ENCODE results near the gene SC5D.

The SC5D gene, protein sequence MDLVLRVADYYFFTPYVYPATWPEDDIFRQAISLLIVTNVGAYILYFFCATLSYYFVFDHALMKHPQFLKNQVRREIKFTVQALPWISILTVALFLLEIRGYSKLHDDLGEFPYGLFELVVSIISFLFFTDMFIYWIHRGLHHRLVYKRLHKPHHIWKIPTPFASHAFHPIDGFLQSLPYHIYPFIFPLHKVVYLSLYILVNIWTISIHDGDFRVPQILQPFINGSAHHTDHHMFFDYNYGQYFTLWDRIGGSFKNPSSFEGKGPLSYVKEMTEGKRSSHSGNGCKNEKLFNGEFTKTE

DNA sequence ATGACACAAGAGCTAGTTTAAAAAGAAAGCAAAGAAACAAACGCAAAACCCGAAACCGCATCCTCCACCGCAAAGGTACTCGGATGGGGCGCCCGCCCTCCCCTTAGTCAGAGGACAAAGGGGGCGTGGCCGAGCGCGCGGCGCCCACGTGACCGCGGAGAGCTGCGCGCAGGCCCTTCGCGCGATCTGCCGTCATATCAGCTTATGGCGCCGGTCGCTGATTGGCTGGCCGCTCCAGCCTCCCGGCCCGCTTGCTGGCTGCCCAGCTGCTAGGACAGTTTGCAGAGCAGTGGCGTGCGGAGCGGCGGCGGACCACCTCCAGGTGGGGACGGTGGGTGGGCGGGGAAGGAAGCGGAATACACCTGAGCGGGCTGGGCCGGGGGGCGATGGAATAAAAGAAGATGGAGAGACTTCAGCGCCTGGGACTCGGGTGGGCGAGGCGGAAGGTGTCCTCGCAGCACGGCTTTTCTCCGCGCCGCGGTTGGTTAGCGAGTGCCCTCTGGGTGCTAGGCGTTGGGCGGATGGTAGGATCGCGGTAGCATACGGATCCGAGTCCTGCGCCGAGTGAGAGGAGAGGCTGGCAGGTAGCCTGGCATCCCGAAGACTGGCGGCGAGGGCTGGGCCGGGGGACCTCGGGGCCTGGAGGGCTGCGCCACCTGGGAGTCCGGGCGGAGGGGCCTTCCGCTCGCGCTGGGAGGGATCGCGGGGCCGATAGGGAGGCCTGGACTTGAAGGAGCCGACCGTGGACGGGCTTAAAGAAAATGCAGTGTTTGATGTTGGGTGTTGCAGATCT, at the start of gene SC5D:
Gene SC5D, plus strand, starts transcription at position 277 of the 793 bp plus-strand sequence. CDS start 10,605 bp downstream, outside the sequence.
- DNase-seq, result peak; percentile 88 to 89

DNA sequence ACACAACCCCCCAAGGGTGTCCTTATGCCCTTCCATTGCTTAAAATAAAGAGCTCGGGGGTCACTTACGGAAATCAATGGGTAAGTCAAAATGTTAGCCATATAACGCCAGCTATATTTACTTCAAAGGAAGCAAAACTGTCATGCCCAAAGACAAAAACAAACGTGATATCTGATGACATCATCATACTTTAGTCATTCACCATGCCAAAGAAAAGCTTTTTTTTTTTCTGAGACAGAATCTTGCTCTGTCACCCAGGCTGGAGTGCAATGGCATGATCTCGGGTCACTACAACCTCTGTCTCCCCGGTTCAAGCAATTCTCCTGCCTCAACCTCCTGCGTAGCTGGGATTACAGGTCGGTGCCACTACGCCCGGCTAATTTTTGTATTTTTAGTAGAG, 47.7 kb upstream of the SC5D start:
- DNase-seq, result no peak

DNA sequence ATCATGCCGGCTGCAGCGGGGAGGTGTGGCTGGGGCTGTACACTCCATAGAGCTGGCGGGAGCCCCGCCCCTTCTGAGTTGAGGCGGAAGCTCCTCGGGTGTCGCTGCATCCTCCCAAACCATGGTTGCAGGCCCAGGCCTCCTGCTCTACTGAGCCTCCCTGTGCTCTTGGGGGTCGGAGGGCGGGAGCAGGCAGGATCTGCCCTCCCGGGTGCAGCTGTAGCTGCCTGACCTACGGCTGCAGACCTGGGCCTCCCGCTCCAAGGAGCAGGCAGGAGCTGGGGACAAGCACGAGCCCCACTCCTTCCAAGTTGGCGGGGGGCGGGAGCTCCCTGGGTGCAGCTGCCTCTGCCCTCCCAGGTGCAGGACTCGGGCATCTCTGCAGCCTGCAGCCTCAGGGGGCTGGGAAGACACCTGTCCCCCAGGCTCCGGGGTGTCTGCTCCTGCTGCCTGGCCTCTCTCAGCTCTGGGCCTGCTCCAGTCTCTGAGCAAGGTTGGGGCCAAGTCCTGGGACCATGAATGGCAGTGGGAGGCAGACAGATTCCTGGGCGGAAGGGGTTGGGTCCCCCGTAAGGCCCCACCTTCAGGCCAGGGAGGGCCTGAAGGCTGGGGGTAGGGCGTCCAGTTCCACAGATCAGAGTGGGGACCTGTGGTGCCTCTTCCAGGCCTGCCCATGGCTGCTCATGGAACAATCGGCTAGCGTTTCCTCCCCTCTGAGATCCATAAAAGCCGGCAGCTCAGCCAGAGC, 46.4 kb upstream of the SC5D start:
- DNase-seq, result no peak

DNA sequence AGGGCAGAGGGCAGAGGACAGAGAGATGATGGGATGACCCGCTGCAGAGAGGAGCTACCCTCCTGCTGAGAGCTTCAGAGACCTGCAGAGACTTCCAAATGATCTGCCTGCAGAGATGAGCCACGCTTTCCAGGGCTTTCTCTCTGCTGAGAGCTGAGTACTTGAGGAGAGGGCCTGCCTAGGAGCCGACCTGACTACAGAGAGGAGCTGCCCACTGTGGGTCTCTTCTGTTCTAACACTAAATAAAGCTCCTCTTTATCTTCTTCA, 45.9 kb upstream of the SC5D start:
- no peak for DNase-seq

DNA sequence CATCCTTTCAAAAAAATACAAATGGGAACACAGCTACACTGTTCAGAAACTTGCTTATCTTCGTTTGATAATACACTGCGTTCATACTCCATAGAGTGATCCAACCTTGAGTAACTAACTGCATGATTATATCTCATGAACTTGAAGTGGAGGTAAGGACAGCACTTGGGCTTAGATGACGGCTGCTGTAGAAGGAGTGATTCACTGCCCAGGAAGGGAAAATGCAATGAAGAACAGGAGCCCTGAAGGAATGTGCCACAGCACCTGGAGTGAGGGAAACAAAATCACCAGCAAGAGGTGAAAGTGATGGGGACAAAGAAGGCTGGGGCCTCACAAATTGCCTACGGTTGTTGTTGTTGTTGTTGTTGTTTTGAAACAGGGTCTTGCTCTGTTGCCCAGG, 44.1 kb upstream of the SC5D start:
- DNase-seq, result no peak

DNA sequence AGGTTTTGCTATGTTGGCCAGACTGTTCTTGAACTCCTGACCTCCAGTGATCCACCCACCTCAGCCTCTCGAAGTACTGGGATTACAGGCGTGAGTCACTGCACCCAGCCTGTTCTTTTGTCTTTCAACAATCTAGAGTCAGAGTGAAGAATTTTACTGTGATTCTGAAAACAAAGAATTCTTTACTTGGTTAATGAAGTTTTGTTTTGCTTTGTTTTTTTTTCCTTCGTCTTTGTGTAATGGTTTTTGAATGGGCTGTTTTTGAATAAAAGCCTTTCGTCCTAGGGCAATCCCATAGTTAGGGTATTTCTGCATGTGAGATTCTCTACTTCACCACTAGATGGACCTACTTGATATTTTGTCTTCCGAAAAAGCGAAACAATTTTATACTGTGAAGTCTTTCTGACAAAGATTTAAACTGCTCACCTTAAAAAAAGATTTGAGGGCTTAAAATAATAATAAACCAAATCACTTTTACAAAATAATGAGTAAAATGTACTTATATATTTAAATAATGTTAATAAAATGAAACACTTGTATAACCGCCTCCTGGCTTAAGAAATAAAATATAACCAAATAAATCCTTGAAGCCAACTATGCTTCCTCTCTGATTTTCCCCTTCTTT, 43.4 kb upstream of the SC5D start:
- DNase-seq, result no peak

DNA sequence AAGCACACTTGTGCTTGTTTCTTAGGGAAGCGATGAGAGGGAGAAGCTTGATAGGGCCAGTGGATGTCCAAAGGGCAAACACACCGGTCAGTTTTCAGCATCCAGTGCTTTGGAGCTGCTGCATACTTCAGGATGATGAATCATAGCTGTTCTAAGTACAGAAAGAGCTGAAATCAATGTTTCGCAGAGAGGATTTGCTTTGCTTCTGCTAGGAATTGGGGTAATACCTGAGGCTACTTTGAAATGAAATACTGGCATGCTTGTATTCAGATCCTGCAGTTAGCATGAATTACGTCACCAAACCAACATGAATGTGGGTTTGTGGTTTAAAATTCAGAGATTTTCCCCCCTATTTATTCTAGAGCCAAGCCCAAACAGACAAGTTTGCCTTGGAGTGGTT, 41.7 kb upstream of the SC5D start:
- DNase-seq, result no peak

DNA sequence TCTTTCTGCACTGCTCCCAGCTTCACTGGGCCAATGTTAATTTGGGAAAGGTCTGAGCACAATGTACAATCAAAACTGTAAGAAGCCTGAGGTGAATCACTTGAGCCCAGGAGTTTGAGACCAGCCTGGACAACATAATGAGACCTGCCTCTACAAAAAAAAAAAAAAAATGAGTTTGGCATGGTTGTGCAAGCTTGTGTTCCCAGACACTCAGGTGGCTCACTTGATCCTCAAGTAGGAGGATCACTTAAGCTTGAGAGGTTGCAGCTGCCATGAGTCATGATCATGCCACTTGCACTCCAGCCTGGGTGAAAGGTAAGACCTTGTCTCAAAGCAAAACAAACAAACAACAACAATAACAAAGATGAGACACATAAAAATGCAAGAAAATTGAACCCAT, 38.6 kb upstream of the SC5D start:
- DNase-seq, result peak in 1 of 2 experiments; percentile 31

DNA sequence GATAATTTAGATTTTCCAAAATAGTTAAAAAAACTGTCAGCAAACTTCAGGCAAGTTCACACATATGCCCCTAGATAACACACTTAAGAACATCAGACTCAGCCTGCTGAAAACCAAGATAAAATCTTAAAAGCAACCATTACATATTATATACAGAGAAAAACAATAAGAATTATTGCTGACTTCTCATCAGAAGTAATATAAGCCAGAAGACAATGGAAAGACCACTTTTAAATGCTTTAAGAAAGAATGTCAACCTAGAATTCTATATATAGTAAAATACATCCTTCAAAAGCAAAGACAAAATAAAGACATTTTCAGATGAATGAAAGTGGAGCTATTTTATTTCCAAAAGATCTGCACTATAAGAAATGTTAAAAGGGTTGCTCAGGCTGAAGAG, 37.8 kb upstream of the SC5D start:
- no peak for DNase-seq

DNA sequence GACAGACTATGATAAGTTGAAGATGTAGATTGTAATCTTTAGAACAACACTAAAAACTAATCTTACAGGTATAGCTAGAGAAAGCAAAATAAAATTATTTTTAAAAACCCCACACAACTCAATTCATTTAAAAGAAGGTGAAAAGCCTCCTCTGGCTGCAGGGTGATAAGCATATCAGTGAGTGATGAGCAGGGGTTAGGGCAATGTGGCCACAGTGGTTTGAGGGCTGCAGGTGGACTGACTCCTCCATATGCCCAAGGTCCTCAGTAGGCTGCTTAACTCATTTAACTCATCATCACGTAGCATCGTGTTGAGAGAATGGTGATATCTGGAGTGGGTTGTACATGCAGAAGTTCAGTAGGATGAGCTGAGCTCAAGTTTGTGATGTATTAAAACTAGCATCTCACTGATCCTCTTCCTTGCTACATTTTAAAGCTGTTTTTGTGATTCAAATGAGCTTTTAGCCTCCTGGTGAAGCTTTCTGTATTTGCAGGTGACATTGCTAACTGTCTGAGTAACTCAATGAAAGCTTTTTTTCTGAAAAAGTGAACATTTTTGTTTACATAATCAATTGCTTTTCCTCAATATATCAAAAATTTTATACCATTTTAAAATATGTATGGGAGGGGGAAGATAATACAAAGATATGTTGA, 37.0 kb upstream of the SC5D start:
- DNase-seq, result no peak

DNA sequence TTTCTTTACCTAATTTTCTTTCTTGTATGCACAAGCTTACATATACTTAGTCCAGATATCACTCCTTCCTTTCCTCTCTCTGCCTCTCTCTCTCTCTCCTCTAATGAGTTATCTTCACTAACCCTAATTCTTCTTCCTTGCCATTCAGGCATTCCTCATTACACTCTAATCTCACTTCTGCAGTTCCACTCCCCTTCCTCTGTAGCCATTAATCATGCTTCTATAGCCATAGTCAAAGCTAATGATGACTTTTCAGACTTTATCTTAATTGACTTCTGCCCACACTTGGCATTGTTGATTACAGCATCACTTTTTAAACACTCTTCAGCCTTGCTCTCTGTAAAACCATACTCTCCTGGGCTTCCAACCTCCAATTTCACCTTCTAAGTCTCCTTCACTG, 35.3 kb upstream of the SC5D start:
- DNase-seq, result no peak

DNA sequence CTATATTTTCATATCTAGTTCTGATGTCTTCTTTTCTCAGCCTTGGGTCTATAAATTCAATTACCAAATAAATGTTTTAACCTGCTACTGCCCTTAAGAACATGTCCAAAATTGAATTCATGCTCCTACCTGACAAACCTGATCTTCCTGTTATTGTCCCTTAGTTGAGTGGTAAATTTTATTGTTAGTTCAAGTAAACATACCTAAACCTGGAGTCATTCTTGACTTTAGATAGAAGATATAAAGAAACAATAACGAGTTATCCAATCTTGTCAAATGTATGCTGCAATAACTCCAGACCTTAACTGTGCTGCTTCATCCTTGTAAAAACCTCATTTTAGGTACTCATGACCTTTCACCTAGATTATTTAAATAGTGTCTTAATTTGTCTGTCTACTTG, 34.6 kb upstream of the SC5D start:
- DNase-seq, result no peak

DNA sequence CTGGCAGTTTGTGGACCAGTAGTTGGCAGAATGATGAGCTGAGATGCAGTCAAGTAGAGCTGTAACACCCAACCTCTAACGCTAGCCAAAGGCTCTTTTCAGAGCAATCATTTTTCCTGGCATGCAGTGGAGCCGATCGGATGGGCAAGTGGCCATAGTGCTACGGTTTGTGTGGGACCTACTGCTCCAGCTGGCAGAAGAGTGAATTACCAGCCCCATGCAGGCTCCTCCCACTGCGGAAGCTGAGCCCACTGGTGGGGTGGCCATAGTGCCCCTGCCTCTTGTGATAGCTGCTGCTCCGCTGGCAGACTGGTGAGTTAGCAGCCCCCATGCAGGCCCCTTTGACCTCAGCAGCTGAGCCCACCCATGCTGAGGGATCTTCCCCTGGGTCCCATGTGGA, 27.0 kb upstream of the SC5D start:
- no peak for DNase-seq

DNA sequence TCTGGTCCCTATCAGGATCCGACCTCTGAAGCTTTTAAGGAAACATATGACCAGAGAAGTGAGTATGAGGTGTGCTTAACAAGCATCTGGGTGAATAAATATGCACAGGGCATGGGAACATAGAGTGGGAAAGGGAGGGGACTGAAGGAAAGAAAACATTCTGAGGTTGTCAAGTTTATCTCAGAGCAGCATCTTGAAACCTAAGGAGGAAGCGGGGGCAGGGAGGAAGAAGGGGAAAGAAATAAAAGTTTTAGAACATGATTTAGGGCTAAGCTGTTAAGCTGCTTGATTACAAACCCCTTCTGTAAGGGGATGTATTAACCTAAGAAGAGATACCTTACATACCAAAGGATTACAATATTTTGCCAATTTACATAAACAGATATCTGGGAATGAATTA, 24.0 kb upstream of the SC5D start:
- no peak for DNase-seq

DNA sequence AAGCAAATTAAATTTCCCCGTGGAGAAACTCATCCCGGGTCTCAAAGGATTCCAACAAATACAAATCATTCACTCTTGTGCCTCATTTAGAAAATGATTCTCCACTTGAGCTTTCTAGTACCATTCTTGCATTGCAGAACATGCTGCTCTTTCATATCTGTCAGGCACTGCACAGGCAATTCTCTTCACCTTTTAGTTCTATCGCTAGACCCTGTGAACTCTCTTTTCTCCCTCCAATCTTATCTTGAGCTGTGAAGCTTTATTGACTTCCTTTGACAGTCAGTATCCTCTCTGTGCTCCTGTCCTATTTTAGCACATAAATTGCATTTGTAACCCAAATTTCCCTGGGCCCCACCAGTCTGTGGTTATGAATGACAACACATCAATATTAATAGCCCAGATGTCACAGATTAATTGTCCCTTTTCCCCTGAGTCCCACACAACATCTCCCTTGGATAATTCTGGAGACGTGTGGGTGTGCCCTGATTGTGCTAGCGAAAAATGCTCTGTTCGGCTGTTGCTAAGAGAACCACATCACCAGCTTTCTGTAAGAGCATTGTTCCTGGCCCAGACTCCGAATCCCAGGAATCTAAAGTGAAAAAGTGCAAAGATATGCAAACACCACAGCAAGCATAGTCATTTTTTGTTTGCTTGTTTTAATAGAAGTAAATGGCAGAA, 22.4 kb upstream of the SC5D start:
- no peak for DNase-seq

DNA sequence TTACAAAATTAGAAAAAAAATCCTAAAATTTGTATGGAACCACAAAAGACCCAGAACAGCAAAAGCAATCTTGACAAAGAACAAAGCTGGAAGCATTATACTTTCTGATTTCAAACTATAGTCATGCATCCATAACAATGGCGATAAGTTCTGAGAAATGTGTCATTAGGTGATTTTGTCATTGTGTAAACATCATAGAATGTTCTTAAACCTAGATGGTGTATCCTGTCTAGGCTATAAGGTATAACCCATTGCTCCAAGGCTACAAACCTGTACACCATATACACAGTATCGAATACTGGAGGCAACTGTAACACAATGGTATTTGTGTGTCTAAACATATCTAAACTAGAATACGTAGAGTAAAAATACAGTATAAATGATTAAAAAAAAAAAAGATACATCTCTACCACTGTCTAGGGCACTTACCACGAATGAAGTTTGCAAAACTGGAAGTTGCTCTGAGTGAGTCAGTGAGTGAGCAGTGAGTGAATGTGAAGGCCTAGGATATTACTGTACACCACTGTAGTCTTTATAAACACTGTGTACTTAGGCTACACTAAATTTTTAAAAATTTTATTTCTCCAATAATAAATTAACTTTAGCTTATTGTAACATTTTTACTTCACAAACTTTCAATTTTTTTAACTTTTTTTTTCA, 18.1 kb upstream of the SC5D start:
- DNase-seq, result no peak

DNA sequence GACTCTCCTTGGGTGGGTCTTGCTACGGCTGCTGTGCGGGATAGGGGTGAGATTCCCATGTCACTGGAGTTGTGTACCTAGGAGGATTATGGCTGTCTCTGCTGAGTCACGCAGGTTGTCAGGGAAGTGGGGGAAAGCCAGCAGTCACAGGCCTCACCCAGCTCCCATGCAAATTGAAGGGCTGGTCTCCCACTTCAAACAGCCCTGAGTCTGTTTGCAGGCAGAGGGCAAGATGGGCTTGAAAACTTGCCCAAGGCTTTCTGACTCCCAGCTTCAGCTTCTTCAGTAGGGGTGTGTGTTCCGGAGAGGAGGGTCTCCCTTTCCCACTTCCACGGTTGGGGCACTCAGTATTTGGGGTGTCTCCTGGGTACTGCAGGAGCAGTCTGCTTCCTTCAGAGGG, 10.9 kb upstream of the SC5D start:
- DNase-seq, result no peak

DNA sequence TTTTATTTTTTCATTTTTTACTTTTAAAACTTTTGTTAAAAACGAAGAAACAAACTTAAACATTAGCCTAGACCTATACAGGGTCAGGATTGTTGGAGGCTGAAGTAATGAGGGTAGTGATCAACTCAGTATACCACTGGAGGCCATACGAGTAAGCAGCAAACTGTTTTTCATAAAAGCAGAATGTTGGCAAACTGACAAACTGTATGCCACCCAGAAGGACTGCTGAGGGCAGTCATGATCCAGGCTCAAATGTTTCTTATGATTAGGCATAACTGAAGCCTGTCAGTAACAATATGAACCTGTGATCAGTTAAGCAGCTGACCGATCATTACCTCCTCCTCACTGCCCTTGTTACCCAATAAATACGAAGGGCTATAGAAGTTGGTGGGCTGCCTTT, 10.2 kb upstream of the SC5D start:
- no peak for DNase-seq

DNA sequence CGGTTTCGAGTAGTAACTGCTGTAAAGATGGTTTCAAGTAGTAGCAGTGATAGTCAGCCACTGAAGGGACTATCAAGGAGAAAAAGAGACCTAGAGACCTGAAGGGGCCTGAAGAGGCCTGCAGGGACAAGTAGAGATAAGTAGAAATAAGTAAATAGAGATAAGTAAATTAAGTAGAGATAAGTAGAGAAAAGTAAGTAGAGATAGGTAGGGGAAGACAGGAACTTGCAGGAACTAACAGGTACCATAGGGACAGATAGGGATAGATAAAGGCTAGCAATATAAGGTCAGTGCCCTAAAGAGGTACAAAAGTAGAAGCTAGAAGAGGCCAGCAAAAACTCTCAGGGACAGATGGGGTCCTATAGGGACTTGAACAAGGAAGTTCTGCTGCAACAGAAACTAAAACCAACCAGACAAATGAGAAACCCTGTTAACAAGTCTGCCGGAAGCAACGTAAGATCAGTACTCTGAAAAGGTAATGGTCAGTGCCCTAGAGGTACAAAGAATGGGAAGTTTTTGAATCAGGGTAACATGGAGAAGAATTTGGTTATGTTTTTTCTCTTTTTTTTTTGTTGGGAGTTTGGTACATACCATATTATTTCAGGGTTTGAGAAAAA, 9.6 kb upstream of the SC5D start:
- DNase-seq, result no peak

DNA sequence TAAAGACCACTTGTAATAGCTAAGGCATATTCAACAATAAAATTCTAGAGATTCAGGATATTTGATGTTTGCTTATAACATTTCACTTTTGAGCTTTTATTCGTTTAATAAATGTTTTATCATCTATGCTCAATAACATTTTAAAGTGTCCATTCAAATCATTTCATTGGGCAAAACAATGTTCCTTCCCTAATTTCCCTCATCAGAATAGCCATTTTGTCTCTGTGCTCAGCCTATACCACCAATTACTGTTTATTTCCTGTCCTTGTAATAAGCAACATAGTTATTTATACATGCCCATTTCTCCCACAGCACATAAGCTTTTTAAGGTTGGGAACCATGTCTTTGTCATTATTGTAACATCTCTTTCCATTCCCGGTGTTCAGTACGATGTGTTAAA, 1.3 kb upstream of the SC5D start:
- no peak for DNase-seq

DNA sequence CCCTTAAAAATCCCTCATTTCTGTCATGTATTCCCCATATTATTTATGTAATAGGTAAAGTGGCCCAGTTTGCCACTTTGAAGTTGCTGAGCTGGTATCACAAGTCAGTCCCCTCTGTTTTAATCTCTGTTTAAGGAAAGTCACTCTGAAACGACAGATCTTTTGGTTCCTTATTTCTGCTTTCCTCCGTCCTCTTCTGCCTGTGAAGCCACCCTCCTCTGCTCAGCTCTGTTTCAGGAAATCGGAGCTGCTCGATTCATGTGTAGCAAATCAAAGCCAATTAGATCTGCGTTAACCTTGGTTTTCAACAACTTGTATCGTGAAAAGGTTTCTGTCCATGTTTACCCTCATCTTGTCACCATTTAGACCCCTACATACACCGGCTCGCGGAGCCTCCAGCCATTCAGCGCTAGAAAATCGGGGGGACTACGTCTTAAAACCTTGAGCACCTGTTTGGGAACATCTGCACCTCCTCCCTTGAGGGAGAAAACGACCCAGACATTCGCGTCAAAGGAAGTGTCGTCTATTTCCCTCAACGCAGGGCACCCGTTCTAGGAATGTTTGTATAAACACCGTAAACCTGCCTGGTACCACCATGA, 576 bp upstream of the SC5D start:
- no peak for DNase-seq

Measured in NCI-H187 (cell line).